ENCODE data around the gene FOXC1.

DNA sequence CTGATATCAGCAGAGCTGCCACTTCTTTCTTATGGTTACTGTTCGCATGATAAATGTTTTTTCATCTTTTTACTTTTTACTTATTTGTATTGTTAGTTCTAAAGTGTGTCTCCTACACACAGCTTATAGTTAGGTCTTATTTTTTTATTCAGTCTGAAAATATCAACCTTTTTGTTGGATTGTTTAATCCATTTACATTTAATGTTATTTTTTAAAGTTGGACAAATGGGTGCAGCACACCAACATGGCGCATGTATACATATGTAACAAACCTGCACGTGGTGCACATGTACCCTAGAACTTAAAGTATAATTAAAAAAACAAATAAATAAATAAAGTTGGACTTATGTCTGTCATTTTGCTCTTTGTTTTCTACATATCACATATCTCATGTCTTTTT lies 40.3 kb upstream of the FOXC1 start:
- TF ChIP-seq CTCF (IDR thresholded peaks at IDR 0.05) = no peak
- no peak for TF ChIP-seq POLR2A (IDR thresholded peaks at IDR 0.05)
